H1 (cell line): ENCODE data around the gene BAIAP2L2. TPM values are rescaled to one million over a fixed set of nuclear protein-coding genes. Genes with fewer than 3 reads are reported as not detected.
A peak's percentile ranks its signal among the peaks of the same experiment; 100 is the strongest.

Source experiments
- CTCF ChIA-PET: fragments of 300-600 bp; sonication (Branson Sonifier 250); formaldehyde crosslinking; loops from one replicate; lab custom pipeline; 2021; ENCODE audit not compliant: partially characterized antibody; lab: Charles Lee
- POLR2A ChIA-PET: fragments of 300-600 bp; sonication (Branson Sonifier 250); formaldehyde crosslinking; loops from one replicate; lab custom pipeline; 2021; ENCODE audit warnings: inconsistent platforms; ENCODE audit not compliant: partially characterized antibody; lab: Charles Lee
- DNase-seq, 2 experiments: peaks; one replicate each; pipeline versions ENCODE4 v3.0.0 to v3.0.0-alpha.2; 2010 to 2022; ENCODE audit warnings: low spot score in 2 of 2, low read depth in 1 of 2, mixed read lengths in 1 of 2
- FAIRE-seq: peaks from 2 replicates; lab custom pipeline; 2011; peaks lifted over from hg19 to GRCh38; lab: Jason Lieb, UNC
- H2AFZ ChIP-seq: 2 replicates; pipeline ENCODE4 v1.8.1; 2012; ENCODE audit warnings: low read length, inconsistent platforms
- H2AK5ac ChIP-seq: 2 replicates; pipeline ENCODE4 v1.6.1; 2013; ENCODE audit warnings: low read depth, low read length
- H2BK120ac ChIP-seq: replicated peaks from 2 replicates; pipeline ENCODE3; 2013; ENCODE audit warnings: low read depth, low read length, inconsistent platforms
- H2BK12ac ChIP-seq: 2 replicates; pipeline ENCODE4 v1.6.1; 2013; ENCODE audit warnings: low read depth, low read length
- H2BK15ac ChIP-seq: 2 replicates; pipeline ENCODE4 v1.6.1; 2013; ENCODE audit warnings: low read length
- H2BK20ac ChIP-seq: 2 replicates; pipeline ENCODE4 v1.6.1; 2013; ENCODE audit warnings: low read length
- H2BK5ac ChIP-seq: 2 replicates; pipeline ENCODE4 v1.6.1; 2013; ENCODE audit warnings: low read depth, low read length
- H3K14ac ChIP-seq: 2 replicates; pipeline ENCODE4 v1.6.1; 2013; ENCODE audit warnings: inconsistent platforms; ENCODE audit not compliant: insufficient read length
- H3K18ac ChIP-seq: 2 replicates; pipeline ENCODE4 v1.6.1; 2013; ENCODE audit warnings: low read length; ENCODE audit errors: extremely low read depth
- H3K23ac ChIP-seq: 2 replicates; pipeline ENCODE4 v1.6.1; 2013; ENCODE audit warnings: inconsistent platforms; ENCODE audit not compliant: insufficient read length
- H3K23me2 ChIP-seq: 2 replicates; pipeline ENCODE4 v1.6.1; 2013; ENCODE audit warnings: low read depth, low read length
- H3K27ac ChIP-seq: 2 replicates; pipeline ENCODE4 v1.6.1; 2011; ENCODE audit warnings: low read depth, low read length, inconsistent platforms
- H3K27me3 ChIP-seq, 4 experiments: replicated peaks in 1 of 4; 1 replicate in 1 of 4; 2 replicates in 3 of 4; pipeline versions ENCODE4 v1.6.1 to v1.8.1; 2011 to 2013; ENCODE audit warnings: low read length in 3 of 4, mild to moderate bottlenecking in 3 of 4, inconsistent platforms in 2 of 4, mixed read lengths in 2 of 4, moderate library complexity in 1 of 4; ENCODE audit not compliant: control insufficient read depth in 3 of 4, insufficient read depth in 3 of 4; ENCODE audit errors: extremely low read depth in 1 of 4
- H3K36me3 ChIP-seq, 4 experiments: 2 replicates each; pipeline versions ENCODE4 v1.6.1 to v1.8.1; 2011 to 2013; ENCODE audit warnings: mild to moderate bottlenecking in 4 of 4, low read length in 3 of 4, moderate library complexity in 2 of 4, control low read depth in 1 of 4, inconsistent platforms in 1 of 4; ENCODE audit not compliant: insufficient read depth in 4 of 4, control insufficient read depth in 2 of 4
- H3K4ac ChIP-seq: replicated peaks from 2 replicates; pipeline ENCODE3; 2013; ENCODE audit warnings: low read length, low read depth, mixed read lengths, inconsistent platforms; ENCODE audit not compliant: insufficient read length
- H3K4me1 ChIP-seq, 4 experiments: replicated peaks in 1 of 4; 1 replicate in 1 of 4; 2 replicates in 3 of 4; pipeline versions ENCODE4 v1.6.1 to v1.8.1; 2011 to 2013; ENCODE audit warnings: low read length in 3 of 4, inconsistent platforms in 2 of 4, mixed read lengths in 1 of 4; ENCODE audit not compliant: insufficient read depth in 4 of 4, control insufficient read depth in 3 of 4
- H3K4me2 ChIP-seq, 2 experiments: 2 replicates each; pipeline versions ENCODE4 v1.6.1 to v1.8.1; 2011 to 2013; ENCODE audit warnings: low read depth in 2 of 2, low read length in 2 of 2, control low read depth in 1 of 2, inconsistent platforms in 1 of 2, mild to moderate bottlenecking in 1 of 2; ENCODE audit not compliant: insufficient read depth in 1 of 2
- H3K4me3 ChIP-seq, 4 experiments: fragments of 200-600, 300-600 bp in 1 of 4; sonication (generic), shearing (Covaris generic), sonication (Bioruptor Twin) in 1 of 4; 2 replicates each; pipeline versions ENCODE4 v1.5.1 to v1.8.1; 2011 to 2016; ENCODE audit warnings: low read length in 4 of 4, low read depth in 3 of 4, control low read depth in 2 of 4, inconsistent platforms in 2 of 4, mild to moderate bottlenecking in 2 of 4, mixed read lengths in 1 of 4, moderate library complexity in 1 of 4; ENCODE audit not compliant: insufficient read depth in 2 of 4; ENCODE audit errors: extremely low read depth in 1 of 4
- H3K56ac ChIP-seq: replicated peaks from 2 replicates; pipeline ENCODE3; 2013; ENCODE audit warnings: low read depth, mild to moderate bottlenecking, mixed read lengths, low read length, inconsistent platforms; ENCODE audit not compliant: insufficient read length
- H3K79me1 ChIP-seq: 2 replicates; pipeline ENCODE4 v1.6.1; 2013; ENCODE audit warnings: low read depth, low read length, control low read depth
- H3K79me2 ChIP-seq, 2 experiments: 2 replicates each; pipeline versions ENCODE4 v1.6.1 to v1.8.1; 2012 to 2013; ENCODE audit warnings: low read length in 2 of 2, mild to moderate bottlenecking in 2 of 2, inconsistent platforms in 1 of 2; ENCODE audit not compliant: insufficient read depth in 2 of 2, control insufficient read depth in 1 of 2
- H3K9ac ChIP-seq, 4 experiments: replicated peaks in 1 of 4; 1 replicate in 1 of 4; 2 replicates in 3 of 4; pipeline versions ENCODE4 v1.6.1 to v1.8.1; 2011 to 2013; ENCODE audit warnings: low read depth in 3 of 4, low read length in 3 of 4, control low read depth in 2 of 4, mild to moderate bottlenecking in 2 of 4, moderate library complexity in 2 of 4, inconsistent platforms in 1 of 4; ENCODE audit errors: extremely low read depth in 1 of 4
- H3K9me3 ChIP-seq, 2 experiments: 2 replicates each; pipeline versions ENCODE4 v1.6.1 to v1.8.1; 2012 to 2013; ENCODE audit warnings: mild to moderate bottlenecking in 2 of 2, moderate library complexity in 2 of 2, control low read depth in 1 of 2, inconsistent platforms in 1 of 2, low read depth in 1 of 2, low read length in 1 of 2, mixed read lengths in 1 of 2; ENCODE audit not compliant: insufficient read depth in 2 of 2
- H4K20me1 ChIP-seq, 2 experiments: replicated peaks in 1 of 2; 2 replicates each; pipeline versions ENCODE3 to v1.8.1; 2011 to 2013; ENCODE audit warnings: inconsistent platforms in 2 of 2, low read length in 2 of 2, mild to moderate bottlenecking in 1 of 2; ENCODE audit not compliant: insufficient read depth in 2 of 2, control insufficient read depth in 1 of 2
- H4K5ac ChIP-seq: 2 replicates; pipeline ENCODE4 v1.6.1; 2013; ENCODE audit warnings: low read length, low read depth, mixed read lengths, inconsistent platforms; ENCODE audit not compliant: insufficient read length
- H4K8ac ChIP-seq: 2 replicates; pipeline ENCODE4 v1.8.0; 2013; ENCODE audit warnings: mild to moderate bottlenecking, moderate library complexity, low read length, inconsistent platforms; ENCODE audit not compliant: insufficient read depth; ENCODE audit errors: extremely low read depth
- H4K91ac ChIP-seq: replicated peaks from 2 replicates; pipeline ENCODE3; 2013; ENCODE audit warnings: low read length, mixed read lengths, inconsistent platforms; ENCODE audit not compliant: insufficient read length
- BCL11A ChIP-seq, 2 experiments: IDR thresholded peaks; one replicate each; pipeline ENCODE4 v1.6.1; 2011; ENCODE audit warnings: low read depth in 2 of 2, low read length in 2 of 2, mild to moderate bottlenecking in 2 of 2
- CBX5 ChIP-seq: fragments of 300-800, 300-1000 bp; sonication (generic); IDR thresholded peaks from 2 replicates; pipeline ENCODE4 v1.7.1; 2016; ENCODE audit warnings: antibody characterized with exemption, low read length, low read depth
- CHD2 ChIP-seq: IDR thresholded peaks from 2 replicates; pipeline ENCODE4 v1.6.1; 2012; ENCODE audit warnings: low read length, improper control_type of control experiment
- EP300 ChIP-seq, 2 experiments: IDR thresholded peaks; 1 replicate in 1 of 2; 2 replicates in 1 of 2; pipeline ENCODE4 v1.6.1; 2011 to 2012; ENCODE audit warnings: low read depth in 2 of 2, low read length in 2 of 2, mild to moderate bottlenecking in 2 of 2, borderline replicate concordance in 1 of 2, inconsistent platforms in 1 of 2, moderate library complexity in 1 of 2
- HDAC2 ChIP-seq, 2 experiments: fragments of 300-600 bp in 1 of 2; sonication (generic) in 1 of 2; IDR thresholded peaks; 2 replicates each; pipeline ENCODE4 v1.6.1; 2011 to 2012; ENCODE audit warnings: low read depth in 2 of 2, low read length in 2 of 2, mild to moderate bottlenecking in 2 of 2, moderate library complexity in 2 of 2, borderline replicate concordance in 1 of 2, inconsistent platforms in 1 of 2
- JUN ChIP-seq: IDR thresholded peaks from 2 replicates; pipeline ENCODE4 v1.6.1; 2011; ENCODE audit warnings: low read depth, mild to moderate bottlenecking, improper control_type of control experiment, low read length
- POLR2A ChIP-seq, 2 experiments: IDR thresholded peaks; 1 replicate in 1 of 2; 2 replicates in 1 of 2; pipeline ENCODE4 v1.6.1; 2011; ENCODE audit warnings: low read depth in 2 of 2, low read length in 2 of 2, mild to moderate bottlenecking in 2 of 2; ENCODE audit errors: control extremely low read depth in 1 of 2
- RBBP5 ChIP-seq: IDR thresholded peaks from 2 replicates; pipeline ENCODE4 v1.7.1; 2012; ENCODE audit warnings: low read depth, mild to moderate bottlenecking, inconsistent platforms, low read length, moderate library complexity, borderline replicate concordance
- RXRA ChIP-seq: IDR thresholded peaks from 2 replicates; pipeline ENCODE4 v1.6.1; 2011; ENCODE audit warnings: low read depth, mild to moderate bottlenecking, low read length, moderate library complexity; ENCODE audit not compliant: insufficient read depth
- SIX5 ChIP-seq: IDR thresholded peaks from 2 replicates; pipeline ENCODE4 v1.6.1; 2011; ENCODE audit warnings: mild to moderate bottlenecking, low read depth, low read length
- WGBS, 2 experiments: shearing (Covaris generic) in 1 of 2; methylation state at CpG; one replicate each; pipeline versions ENCODE4 v1.1.6 to v1.1.7; 2013 to 2015; ENCODE audit warnings: low lambda C conversion rate in 2 of 2, mixed read lengths in 2 of 2, inconsistent platforms in 1 of 2, low coverage in 1 of 2, missing lambda C conversion rate in 1 of 2; ENCODE audit not compliant: insufficient replicate concordance in 2 of 2, insufficient coverage in 1 of 2, insufficient read length in 1 of 2; ENCODE audit errors: extremely low coverage in 1 of 2, missing lambda C conversion rate in 1 of 2; 5-methylcytosine and 5-hydroxymethylcytosine counted together
- polyA plus RNA-seq, 7 experiments: library from polyadenylated mRNA; depleted of rRNA in 3 of 7; stranded (reverse) in 5 of 7; unstranded in 2 of 7; fragments of >200 nt in 5 of 7; fragments of 200-250 nt in 2 of 7; gene quantifications; 1 replicate in 5 of 7; 2 replicates in 1 of 7; 4 replicates in 1 of 7; pipeline versions ENCODE4 v1.2.1 to v1.2.3, GENCODE V29; 2011 to 2013; ENCODE audit warnings: missing spikeins in 2 of 7, mixed read lengths in 2 of 7
- total RNA-seq: library from RNA; stranded (reverse); fragmentation: NEBNext Ultra II Directional; extraction: Animal tissue kit (Norgen Biotek cat#: 25700); gene quantifications from 2 replicates; pipeline ENCODE4 v1.2.1, GENCODE V29; 2021

Gene BAIAP2L2
- total and polyA plus RNA-seq, 2 of the 8 experiments (the other 6 are each of a cell fraction or from before 2014, with no cell fraction given) = 5.4 to 10.0 TPM

DNA sequence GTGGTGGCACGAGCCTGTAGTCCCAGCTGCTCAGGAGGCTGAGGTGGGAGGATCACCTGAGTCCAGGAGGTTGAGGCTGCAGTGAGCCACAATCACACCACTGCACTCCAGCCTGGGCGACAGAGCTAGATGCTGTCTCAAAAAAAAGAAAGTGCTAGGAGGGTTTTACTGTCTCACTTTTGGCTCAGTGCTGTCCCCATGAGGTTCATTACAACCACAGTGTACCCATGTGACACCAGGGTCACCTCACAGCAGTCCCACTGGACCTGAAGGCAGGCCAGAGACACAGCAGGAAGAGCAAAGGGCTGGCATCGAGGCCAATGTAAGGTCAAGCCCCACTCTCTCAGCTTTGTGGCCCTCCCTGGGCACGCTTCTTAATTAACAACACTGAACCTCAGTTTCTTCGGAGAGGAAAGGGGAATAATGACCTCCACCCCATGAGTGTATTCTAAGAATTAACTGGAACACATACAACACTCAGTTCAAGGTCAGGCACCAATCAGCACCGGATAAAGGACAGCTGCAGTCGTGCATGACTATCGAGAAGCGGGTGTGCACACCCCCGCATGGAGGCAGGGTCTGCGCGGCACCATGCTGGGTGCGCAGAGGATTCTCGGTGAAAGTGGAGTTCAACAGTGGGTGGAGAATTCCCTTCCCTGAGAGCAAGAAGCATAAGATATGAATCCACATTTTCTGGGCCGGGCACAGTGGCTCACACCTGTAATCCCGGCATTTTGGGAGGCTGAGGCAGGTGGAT is 30.9 kb upstream of the BAIAP2L2 start:
- Histone ChIP-seq H2AK5ac (no peak overlapping the region), H4K8ac (no peak overlapping the region), H3K36me3 (no peaks in the 10 kb centered on the region), H3K4ac (no peak overlapping the region), H3K9ac (no peak overlapping the region), H3K56ac (no peak overlapping the region), H3K18ac (no peak overlapping the region), H2BK12ac (no peak overlapping the region), H3K79me2 (no peaks in the 10 kb centered on the region), H2BK15ac (peak overlapping the region; percentile 36; the same call in 1 of the 2 replicates), H3K9me3 (no peaks in the 10 kb centered on the region), H3K27ac (no peak overlapping the region), H3K4me1 (peaks cover 0 to 3% (median 0%) of the 10 kb centered on the region in 4 experiments; a peak in 3 of 7 replicates), H3K27me3 (no peaks in the 10 kb centered on the region), H2BK5ac (no peak overlapping the region; the same call in 1 of the 2 replicates), H4K5ac (no peak overlapping the region), H3K14ac (no peak overlapping the region), H3K4me3 (no peak overlapping the region), H3K4me2 (no peak overlapping the region), H3K79me1 (no peaks in the 10 kb centered on the region; the same call in 1 of the 2 replicates), H4K20me1 (peaks cover 0 to 5% of the 10 kb centered on the region in 2 experiments), H4K91ac (no peak overlapping the region), H3K23me2 (no peaks in the 10 kb centered on the region), H3K23ac (no peak overlapping the region), H2BK120ac (no peak overlapping the region), H2BK20ac (no peak overlapping the region), H2AFZ (no peak overlapping the region)
- 93% methylated on average over 16 of the region's 16 CpGs; no CpG with 5 or more reads in 1 of the 2 experiments for WGBS, 2 experiments
- DNase-seq (no peak), FAIRE-seq (no peak)
- TF ChIP-seq CHD2 (no peak), RXRA (no peak), HDAC2 (IDR thresholded peaks at IDR 0.05; ENCODE audit: borderline replicate concordance in 1 of 2, low read depth in 2 of 2, low read length in 2 of 2) (no peak), POLR2A (IDR thresholded peaks at IDR 0.05; ENCODE audit: control extremely low read depth in 1 of 2, low read depth in 2 of 2, low read length in 2 of 2) (no peak), JUN (no peak), BCL11A (IDR thresholded peaks at IDR 0.05; ENCODE audit: low read depth in 2 of 2, low read length in 2 of 2) (no peak), RBBP5 (no peak), CBX5 (no peak), EP300 (IDR thresholded peaks at IDR 0.05; ENCODE audit: borderline replicate concordance in 1 of 2, low read depth in 2 of 2, low read length in 2 of 2) (no peak), SIX5 (no peak)
- CTCF ChIA-PET = interaction anchor here (0.9 to 11.9 kb wide), 9 partner anchors 9 to 294 kb away, joined by 3 to 93 read pairs (median 23); partner anchors contain the start of gene BAIAP2L2
- POLR2A ChIA-PET = no interaction called here
